ENCODE data around the gene FAM76A. TPM values are rescaled to one million over a fixed set of nuclear protein-coding genes. Genes with fewer than 3 reads are reported as not detected.
A peak's percentile ranks its signal among the peaks of the same experiment; 100 is the strongest.
"Not testable (repeated sequence)": the region's sequence is repeated elsewhere in the genome, so short reads cannot be mapped to it uniquely, and the experiment has no call there.

FAM76A gene
- total RNA-seq, result 16.0 and 20.0 TPM in 2 replicates

- DNase-seq (ENCODE audit: low read depth), result peak; percentile 100
- peak; percentile 34 for TF ChIP-seq CTCF (IDR thresholded peaks at IDR 0.05; ENCODE audit: insufficient read depth, low read depth, low read length)
- peak within 1 kb of the TSS; percentile 88 for H3K4me3 ChIP-seq (ENCODE audit: low read depth, low read length)
Measured at GRCh38 chr1:27725374-27726172, at the start of gene FAM76A. FAM76A (plus strand) TSS chr1:27725961; CDS start chr1:27726081, 120 bp downstream.

- no peak overlapping the region for H3K4me3 ChIP-seq (ENCODE audit: low read depth, low read length)
- no peak for TF ChIP-seq CTCF (IDR thresholded peaks at IDR 0.05; ENCODE audit: insufficient read depth, low read depth, low read length)
- no peak for DNase-seq (ENCODE audit: low read depth)
Measured at GRCh38 chr1:27676410-27676809, 49.4 kb upstream of the FAM76A start.

DNA sequence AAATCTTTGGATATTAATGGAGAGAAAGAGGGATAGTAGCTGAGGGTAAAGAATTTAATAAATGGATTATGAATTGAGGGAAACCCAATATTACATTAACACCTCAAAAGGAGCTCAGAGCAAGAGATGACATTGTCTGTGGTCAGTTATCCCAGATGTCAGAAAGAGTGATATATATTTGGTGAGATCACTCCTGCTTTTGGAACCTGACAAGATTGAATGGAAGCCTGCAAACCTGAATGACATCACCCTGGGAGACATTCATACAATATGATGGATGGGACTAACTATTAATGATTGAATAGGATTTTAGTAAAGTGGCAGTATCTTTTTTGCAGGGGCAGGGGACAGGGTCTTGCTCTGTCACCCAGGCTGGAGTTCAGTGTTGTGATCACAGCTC, 47.0 kb upstream of the FAM76A start:
- H3K4me3 ChIP-seq (ENCODE audit: low read depth, low read length), result no peak overlapping the region
- no peak for DNase-seq (ENCODE audit: low read depth)
- TF ChIP-seq CTCF (IDR thresholded peaks at IDR 0.05; ENCODE audit: insufficient read depth, low read depth, low read length), result no peak

GRCh38 chr1:27680225-27680791, 45.5 kb upstream of the FAM76A start:
- not testable (repeated sequence) for H3K4me3 ChIP-seq (ENCODE audit: low read depth, low read length); DNase-seq (ENCODE audit: low read depth)

- not testable (repeated sequence) for H3K4me3 ChIP-seq (ENCODE audit: low read depth, low read length); DNase-seq (ENCODE audit: low read depth)
Measured at GRCh38 chr1:27681580-27681979, 44.2 kb upstream of the FAM76A start.

GRCh38 chr1:27682351-27682944, 43.3 kb upstream of the FAM76A start:
- DNase-seq (ENCODE audit: low read depth), result no peak
- no peak overlapping the region for H3K4me3 ChIP-seq (ENCODE audit: low read depth, low read length)
- TF ChIP-seq CTCF (IDR thresholded peaks at IDR 0.05; ENCODE audit: insufficient read depth, low read depth, low read length), result no peak

GRCh38 chr1:27684176-27684575, 41.6 kb upstream of the FAM76A start:
- H3K4me3 ChIP-seq (ENCODE audit: low read depth, low read length), result no peak overlapping the region
- no peak for TF ChIP-seq CTCF (IDR thresholded peaks at IDR 0.05; ENCODE audit: insufficient read depth, low read depth, low read length)
- no peak for DNase-seq (ENCODE audit: low read depth)

Data from fibroblast of villous mesenchyme (primary cell).